HPDE6-E6E7 (cell line): ENCODE results near the gene IDS.
"Not testable (repeated sequence)": the region's sequence is repeated elsewhere in the genome, so short reads cannot be mapped to it uniquely, and the experiment has no call there.

Experiments used
- DNase-seq: peaks from one replicate; pipeline ENCODE4 v3.0.0; 2011; ENCODE audit warnings: missing footprints; ENCODE audit errors: extremely low spot score

The IDS gene

GRCh38 chrX:149497626-149498025, 7.5 kb downstream of the IDS start:
- no peak for DNase-seq

GRCh38 chrX:149497054-149497453, 8.1 kb downstream of the IDS start:
- no peak for DNase-seq

- peak; percentile 96 for DNase-seq
Observed at GRCh38 chrX:149495573-149496071, 9.5 kb downstream of the IDS start.

GRCh38 chrX:149494844-149495565, 10.1 kb downstream of the IDS start:
- no peak for DNase-seq

- DNase-seq: no peak
Observed at GRCh38 chrX:149493567-149494562, 11.2 kb downstream of the IDS start.

- no peak for DNase-seq
Observed at GRCh38 chrX:149491812-149492211, 13.3 kb downstream of the IDS start.

GRCh38 chrX:149490100-149490499, 15.0 kb downstream of the IDS start:
- no peak for DNase-seq

- DNase-seq: not testable (repeated sequence)
Observed at GRCh38 chrX:149488411-149489052, 16.6 kb downstream of the IDS start.

GRCh38 chrX:149488008-149488407, 17.1 kb downstream of the IDS start:
- not testable (repeated sequence) for DNase-seq

GRCh38 chrX:149487292-149487691, 17.8 kb downstream of the IDS start:
- DNase-seq: no peak

- DNase-seq: no peak
Observed at GRCh38 chrX:149476513-149476912, 28.6 kb downstream of the IDS start.

GRCh38 chrX:149473966-149474365, 31.1 kb downstream of the IDS start:
- DNase-seq: no peak

- no peak for DNase-seq
Observed at GRCh38 chrX:149473092-149473491, 32.0 kb downstream of the IDS start.

- DNase-seq: no peak
Observed at GRCh38 chrX:149472625-149473024, 32.5 kb downstream of the IDS start.

- DNase-seq: no peak
Observed at GRCh38 chrX:149471397-149471796, 33.7 kb downstream of the IDS start.

GRCh38 chrX:149470955-149471354, 34.2 kb downstream of the IDS start:
- peak; percentile 84 for DNase-seq

GRCh38 chrX:149469406-149469805, 35.7 kb downstream of the IDS start:
- no peak for DNase-seq

GRCh38 chrX:149467920-149468319, 37.2 kb downstream of the IDS start:
- DNase-seq: no peak

- no peak for DNase-seq
Observed at GRCh38 chrX:149467461-149467860, 37.6 kb downstream of the IDS start.

- DNase-seq: no peak
Observed at GRCh38 chrX:149462849-149463248, 42.3 kb downstream of the IDS start.

GRCh38 chrX:149461746-149462145, 43.4 kb downstream of the IDS start:
- no peak for DNase-seq

- no peak for DNase-seq
Observed at GRCh38 chrX:149458586-149458985, 46.5 kb downstream of the IDS start.
